GM23248 (cell line): ENCODE results near the gene RAI1.

Experiments used
- EZH2 ChIP-seq: fragments of 200-600 bp; sonication (generic); IDR thresholded peaks from 2 replicates; pipeline ENCODE4 v1.6.1; 2018; ENCODE audit warnings: antibody characterized with exemption, mild to moderate bottlenecking; ENCODE audit not compliant: insufficient read depth, poor library complexity, severe bottlenecking
- EZH2phosphoT487 ChIP-seq: fragments of 200-600 bp; sonication (generic); IDR thresholded peaks from 2 replicates; pipeline ENCODE4 v1.6.1; 2018; ENCODE audit warnings: antibody characterized with exemption, moderate library complexity, mild to moderate bottlenecking, low read depth; ENCODE audit not compliant: insufficient read depth

GRCh38 chr17:17742688-17743390 is 61.6 kb downstream of the RAI1 start:
- TF ChIP-seq EZH2phosphoT487, result no peak
- no peak for TF ChIP-seq EZH2
